ENCODE data around the gene MYOM1.

GRCh38 chr18:3254725-3255124, 35.0 kb upstream of the MYOM1 start:
- TF ChIP-seq, protein P1, sequence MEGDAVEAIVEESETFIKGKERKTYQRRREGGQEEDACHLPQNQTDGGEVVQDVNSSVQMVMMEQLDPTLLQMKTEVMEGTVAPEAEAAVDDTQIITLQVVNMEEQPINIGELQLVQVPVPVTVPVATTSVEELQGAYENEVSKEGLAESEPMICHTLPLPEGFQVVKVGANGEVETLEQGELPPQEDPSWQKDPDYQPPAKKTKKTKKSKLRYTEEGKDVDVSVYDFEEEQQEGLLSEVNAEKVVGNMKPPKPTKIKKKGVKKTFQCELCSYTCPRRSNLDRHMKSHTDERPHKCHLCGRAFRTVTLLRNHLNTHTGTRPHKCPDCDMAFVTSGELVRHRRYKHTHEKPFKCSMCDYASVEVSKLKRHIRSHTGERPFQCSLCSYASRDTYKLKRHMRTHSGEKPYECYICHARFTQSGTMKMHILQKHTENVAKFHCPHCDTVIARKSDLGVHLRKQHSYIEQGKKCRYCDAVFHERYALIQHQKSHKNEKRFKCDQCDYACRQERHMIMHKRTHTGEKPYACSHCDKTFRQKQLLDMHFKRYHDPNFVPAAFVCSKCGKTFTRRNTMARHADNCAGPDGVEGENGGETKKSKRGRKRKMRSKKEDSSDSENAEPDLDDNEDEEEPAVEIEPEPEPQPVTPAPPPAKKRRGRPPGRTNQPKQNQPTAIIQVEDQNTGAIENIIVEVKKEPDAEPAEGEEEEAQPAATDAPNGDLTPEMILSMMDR (IDR thresholded peaks at IDR 0.05) = no peak
- TF ChIP-seq POLR2A (IDR thresholded peaks at IDR 0.05) = no peak
